ENCODE measurements around the gene AKR1C2.

Gene AKR1C2

GRCh38 chr10:5041471-5042023, 37.9 kb upstream of the AKR1C2 start:
- DNase-seq (ENCODE audit: low read depth) = no peak
- no peak overlapping the region for H3K4me3 ChIP-seq (ENCODE audit: low read depth, low read length)
- TF ChIP-seq, protein P1, sequence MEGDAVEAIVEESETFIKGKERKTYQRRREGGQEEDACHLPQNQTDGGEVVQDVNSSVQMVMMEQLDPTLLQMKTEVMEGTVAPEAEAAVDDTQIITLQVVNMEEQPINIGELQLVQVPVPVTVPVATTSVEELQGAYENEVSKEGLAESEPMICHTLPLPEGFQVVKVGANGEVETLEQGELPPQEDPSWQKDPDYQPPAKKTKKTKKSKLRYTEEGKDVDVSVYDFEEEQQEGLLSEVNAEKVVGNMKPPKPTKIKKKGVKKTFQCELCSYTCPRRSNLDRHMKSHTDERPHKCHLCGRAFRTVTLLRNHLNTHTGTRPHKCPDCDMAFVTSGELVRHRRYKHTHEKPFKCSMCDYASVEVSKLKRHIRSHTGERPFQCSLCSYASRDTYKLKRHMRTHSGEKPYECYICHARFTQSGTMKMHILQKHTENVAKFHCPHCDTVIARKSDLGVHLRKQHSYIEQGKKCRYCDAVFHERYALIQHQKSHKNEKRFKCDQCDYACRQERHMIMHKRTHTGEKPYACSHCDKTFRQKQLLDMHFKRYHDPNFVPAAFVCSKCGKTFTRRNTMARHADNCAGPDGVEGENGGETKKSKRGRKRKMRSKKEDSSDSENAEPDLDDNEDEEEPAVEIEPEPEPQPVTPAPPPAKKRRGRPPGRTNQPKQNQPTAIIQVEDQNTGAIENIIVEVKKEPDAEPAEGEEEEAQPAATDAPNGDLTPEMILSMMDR (IDR thresholded peaks at IDR 0.05; ENCODE audit: insufficient read depth, low read depth, low read length, missing control alignments) = no peak

DNA sequence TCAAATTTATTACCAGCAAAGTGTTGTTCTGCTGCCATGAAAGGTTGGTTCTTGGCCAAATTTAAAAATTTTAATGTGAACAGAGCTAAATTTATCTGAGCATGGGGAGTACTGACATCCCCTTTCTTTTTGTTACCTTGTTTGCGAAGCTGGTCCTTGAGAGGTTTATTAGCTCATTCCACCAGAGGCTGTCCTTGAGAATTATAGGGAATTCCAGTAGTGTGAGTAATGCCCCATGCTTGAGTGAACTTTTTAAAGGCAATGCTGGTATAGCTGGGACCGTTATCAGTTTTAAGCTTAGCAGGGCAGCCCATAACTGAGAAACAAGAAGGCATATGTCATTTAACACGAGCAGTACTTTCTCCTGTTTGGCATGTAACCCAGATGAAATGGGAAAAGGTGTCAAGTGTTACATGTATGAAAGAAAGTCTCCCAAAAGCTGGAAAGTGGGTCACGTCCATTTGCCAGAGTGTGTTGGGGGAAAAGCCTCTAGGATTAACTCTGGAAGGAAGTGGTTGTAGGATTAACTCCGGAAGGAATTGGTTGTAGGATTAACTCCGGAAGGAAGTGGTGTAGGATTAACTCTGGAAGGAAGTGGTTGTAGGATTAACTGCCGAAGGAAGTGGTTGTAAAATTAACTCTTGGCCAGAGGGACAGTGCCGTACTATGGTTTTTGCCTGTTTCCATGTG, 37.3 kb upstream of the AKR1C2 start:
- no peak overlapping the region for H3K4me3 ChIP-seq (ENCODE audit: low read depth, low read length)
- TF ChIP-seq, protein P1 (IDR thresholded peaks at IDR 0.05; ENCODE audit: insufficient read depth, low read depth, low read length, missing control alignments) = no peak
- DNase-seq (ENCODE audit: low read depth) = no peak

DNA sequence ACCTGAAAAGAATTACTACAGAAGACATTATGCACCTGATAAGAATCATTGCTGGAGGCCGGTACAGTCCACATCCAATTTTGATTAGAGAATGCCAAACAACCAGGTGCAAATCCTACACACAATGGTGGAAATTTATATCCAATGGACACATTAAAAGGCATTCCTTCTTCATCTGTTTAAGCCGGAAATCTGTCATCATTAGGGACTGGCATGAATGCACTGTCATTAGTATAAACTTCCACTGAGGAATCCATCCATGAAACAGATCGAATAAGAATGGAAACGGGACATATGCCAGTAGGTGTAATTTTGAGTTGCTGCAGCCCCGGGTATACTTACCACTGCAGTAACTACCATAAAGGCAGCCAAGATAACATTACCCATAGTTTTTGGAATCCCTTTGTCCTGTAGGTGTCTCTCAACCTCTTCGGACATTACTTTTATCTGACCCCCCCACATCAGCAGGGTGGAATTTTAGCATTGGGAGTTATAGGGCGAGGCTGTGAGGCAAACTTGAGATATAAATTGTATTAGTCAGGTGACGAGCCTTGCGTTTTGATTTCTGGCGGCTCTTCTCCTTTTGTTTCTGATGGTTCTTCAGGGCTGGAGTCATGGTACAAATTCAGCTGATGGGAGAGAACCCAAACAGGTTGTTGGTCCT, 36.5 kb upstream of the AKR1C2 start:
- no peak overlapping the region for H3K4me3 ChIP-seq (ENCODE audit: low read depth, low read length)
- no peak for DNase-seq (ENCODE audit: low read depth)
- TF ChIP-seq, protein P1 (IDR thresholded peaks at IDR 0.05; ENCODE audit: insufficient read depth, low read depth, low read length, missing control alignments) = no peak

GRCh38 chr10:5038733-5039132, 35.1 kb upstream of the AKR1C2 start:
- DNase-seq (ENCODE audit: low read depth) = no peak
- H3K4me3 ChIP-seq (ENCODE audit: low read depth, low read length) = no peak overlapping the region
- TF ChIP-seq, protein P1 (IDR thresholded peaks at IDR 0.05; ENCODE audit: insufficient read depth, low read depth, low read length, missing control alignments) = no peak

- TF ChIP-seq, protein P1 (IDR thresholded peaks at IDR 0.05; ENCODE audit: insufficient read depth, low read depth, low read length, missing control alignments) = no peak
- H3K4me3 ChIP-seq (ENCODE audit: low read depth, low read length) = no peak overlapping the region
- no peak for DNase-seq (ENCODE audit: low read depth)
These were observed 34.4 kb upstream of the AKR1C2 start for GRCh38 chr10:5038101-5038500.

DNA sequence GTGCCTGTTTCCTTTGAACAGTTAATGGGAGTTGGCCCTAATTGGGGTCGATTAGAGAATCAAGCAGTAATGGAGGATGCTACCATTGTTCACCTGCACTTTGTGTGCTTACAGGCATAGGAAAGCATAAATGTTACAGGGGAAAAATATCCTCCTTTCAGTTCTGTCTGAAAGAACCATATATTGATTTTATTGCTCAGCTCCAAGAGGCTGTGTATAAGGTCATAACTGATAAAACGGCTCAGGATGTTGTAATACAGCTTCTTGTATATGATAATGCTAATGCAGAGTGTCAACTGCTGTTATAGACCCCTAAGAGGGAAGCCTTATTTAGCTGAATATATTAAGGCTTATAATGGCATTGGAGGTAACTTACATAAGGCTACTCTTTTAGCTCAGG, 32.9 kb upstream of the AKR1C2 start:
- TF ChIP-seq, protein P1 (IDR thresholded peaks at IDR 0.05; ENCODE audit: insufficient read depth, low read depth, low read length, missing control alignments) = no peak
- DNase-seq (ENCODE audit: low read depth) = no peak
- no peak overlapping the region for H3K4me3 ChIP-seq (ENCODE audit: low read depth, low read length)
